Keratinocyte (primary cell): Measurements from ENCODE around the gene SH3BP1. TPM values are rescaled to one million over a fixed set of nuclear protein-coding genes. Genes with fewer than 3 reads are reported as not detected.

Experiments
- DNase-seq: peaks from one replicate; pipeline ENCODE4 v3.0.0-alpha.2; 2011; ENCODE audit warnings: low read depth, missing footprints, low spot score
- FAIRE-seq: peaks from 2 replicates; lab custom pipeline; 2011; peaks lifted over from hg19 to GRCh38; lab: Jason Lieb, UNC
- H2AFZ ChIP-seq: 2 replicates; pipeline ENCODE4 v1.6.0; 2012; ENCODE audit warnings: low read length, control low read depth, inconsistent platforms; ENCODE audit not compliant: control insufficient read depth
- H3K27ac ChIP-seq: 2 replicates; pipeline ENCODE4 v1.5.1; 2011; ENCODE audit warnings: low read length; ENCODE audit not compliant: control insufficient read depth, insufficient read depth
- H3K27me3 ChIP-seq: 3 replicates; pipeline ENCODE4 v1.6.0; 2011; ENCODE audit warnings: low read length; ENCODE audit not compliant: control insufficient read depth, insufficient read depth; ENCODE audit errors: extremely low read depth
- H3K36me3 ChIP-seq, 2 experiments: 2 replicates in 1 of 2; 3 replicates in 1 of 2; pipeline ENCODE4 v1.5.1; 2011; ENCODE audit warnings: low read length in 2 of 2, mild to moderate bottlenecking in 1 of 2; ENCODE audit not compliant: control insufficient read depth in 2 of 2, insufficient read depth in 2 of 2; ENCODE audit errors: extremely low read depth in 1 of 2
- H3K4me1 ChIP-seq: 3 replicates; pipeline ENCODE4 v1.5.1; 2011; ENCODE audit warnings: low read length; ENCODE audit not compliant: control insufficient read depth, insufficient read depth; ENCODE audit errors: extremely low read depth
- H3K4me2 ChIP-seq: 3 replicates; pipeline ENCODE4 v1.6.0; 2011; ENCODE audit warnings: low read depth, low read length; ENCODE audit not compliant: control insufficient read depth, insufficient read depth; ENCODE audit errors: extremely low read depth
- H3K4me3 ChIP-seq, 3 experiments: fragments of 200-600 bp in 1 of 3; sonication (generic) in 1 of 3; 2 replicates in 2 of 3; 3 replicates in 1 of 3; pipeline ENCODE4 v1.5.1; 2011 to 2016; ENCODE audit warnings: low read length in 3 of 3, mild to moderate bottlenecking in 3 of 3, control low read depth in 2 of 3, inconsistent platforms in 1 of 3, low read depth in 1 of 3, mixed read lengths in 1 of 3, mixed run types in 1 of 3, moderate library complexity in 1 of 3; ENCODE audit not compliant: control insufficient read depth in 2 of 3, insufficient read depth in 2 of 3; ENCODE audit errors: extremely low read depth in 1 of 3
- H3K79me2 ChIP-seq: 2 replicates; pipeline ENCODE4 v1.6.0; 2012; ENCODE audit warnings: low read length; ENCODE audit not compliant: control insufficient read depth, insufficient read depth
- H3K9ac ChIP-seq: 3 replicates; pipeline ENCODE4 v1.6.0; 2011; ENCODE audit warnings: low read length; ENCODE audit not compliant: control insufficient read depth, insufficient read depth; ENCODE audit errors: extremely low read depth
- H3K9me1 ChIP-seq: 3 replicates; pipeline ENCODE4 v1.6.0; 2011; ENCODE audit warnings: low read length; ENCODE audit not compliant: control insufficient read depth, insufficient read depth; ENCODE audit errors: extremely low read depth
- H3K9me3 ChIP-seq: 2 replicates; pipeline ENCODE4 v1.5.1; 2012; ENCODE audit warnings: low read depth, low read length; ENCODE audit not compliant: control insufficient read depth
- H4K20me1 ChIP-seq: 3 replicates; pipeline ENCODE4 v1.6.0; 2011; ENCODE audit warnings: low read length; ENCODE audit not compliant: control insufficient read depth, insufficient read depth; ENCODE audit errors: extremely low read depth
- CTCF ChIP-seq, 3 experiments: IDR thresholded peaks in 1 of 3; conservative IDR thresholded peaks in 1 of 3; optimal IDR thresholded peaks in 1 of 3; 2 replicates in 2 of 3; 3 replicates in 1 of 3; pipeline versions ENCODE3 to v1.5.1; 2011; ENCODE audit warnings: low read length in 3 of 3, mild to moderate bottlenecking in 3 of 3, moderate library complexity in 2 of 3, control low read depth in 1 of 3, inconsistent platforms in 1 of 3; ENCODE audit not compliant: insufficient read depth in 2 of 3; ENCODE audit errors: extremely low read depth in 1 of 3
- EZH2 ChIP-seq: IDR thresholded peaks from one replicate; pipeline ENCODE4 v1.6.1; 2012; ENCODE audit warnings: inconsistent platforms, mild to moderate bottlenecking, low read length, moderate library complexity
- dilution Hi-C: fragments of 300-500 bp; cut with MboI; formaldehyde crosslinking; loops from one replicate; pipeline ENCODE4 v1.7.0; 2020; ENCODE audit warnings: low sequenced_read_pairs; ENCODE audit not compliant: extremely low pct_ligation_motif_present
- polyA plus RNA-seq, 5 experiments: library from polyadenylated mRNA; depleted of rRNA in 3 of 5; stranded (reverse) in 3 of 5; stranded (forward) in 1 of 5; unstranded in 1 of 5; fragments of >200 nt; gene quantifications; 1 replicate in 1 of 5; 2 replicates in 3 of 5; 3 replicates in 1 of 5; pipeline versions ENCODE4 v1.2.1 to v1.2.3, GENCODE V29; 2011 to 2012; ENCODE audit warnings: missing spikeins in 2 of 5, low read depth in 1 of 5, low replicate concordance in 1 of 5

The SH3BP1 gene
- polyA plus RNA-seq, 1 donor (not counting 4 experiments of a cell fraction or from before 2014, with no cell fraction given), result 27.2 TPM

GRCh38 chr22:37619991-37620390 lies 19.5 kb upstream of the SH3BP1 start:
- dilution Hi-C loops, result no loop called here
- no peaks in the 10 kb centered on the region for H4K20me1 ChIP-seq
- no peak overlapping the region for H3K27ac ChIP-seq
- no peak for DNase-seq
- no peaks in the 10 kb centered on the region for H3K9me1 ChIP-seq
- no peak overlapping the region for H3K4me2 ChIP-seq
- H3K4me3 ChIP-seq, result no peak overlapping the region
- H3K4me1 ChIP-seq, result no peaks in the 10 kb centered on the region
- no peak overlapping the region for H2AFZ ChIP-seq
- FAIRE-seq, result no peak
- H3K79me2 ChIP-seq, result no peaks in the 10 kb centered on the region
- peaks cover 35% of the 10 kb centered on the region in 2 experiments for H3K36me3 ChIP-seq
- no peaks in the 10 kb centered on the region for H3K9me3 ChIP-seq
- no peak overlapping the region for H3K9ac ChIP-seq
- TF ChIP-seq CTCF (optimal IDR thresholded peaks at IDR 0.05 in 1 of 3, IDR thresholded peaks at IDR 0.05 in 1 of 3, conservative IDR thresholded peaks at IDR 0.05 in 1 of 3; ENCODE audit: extremely low read depth in 1 of 3, insufficient read depth in 2 of 3, low read length in 3 of 3) (no peak), EZH2 (no peak)
- no peaks in the 10 kb centered on the region for H3K27me3 ChIP-seq

DNA sequence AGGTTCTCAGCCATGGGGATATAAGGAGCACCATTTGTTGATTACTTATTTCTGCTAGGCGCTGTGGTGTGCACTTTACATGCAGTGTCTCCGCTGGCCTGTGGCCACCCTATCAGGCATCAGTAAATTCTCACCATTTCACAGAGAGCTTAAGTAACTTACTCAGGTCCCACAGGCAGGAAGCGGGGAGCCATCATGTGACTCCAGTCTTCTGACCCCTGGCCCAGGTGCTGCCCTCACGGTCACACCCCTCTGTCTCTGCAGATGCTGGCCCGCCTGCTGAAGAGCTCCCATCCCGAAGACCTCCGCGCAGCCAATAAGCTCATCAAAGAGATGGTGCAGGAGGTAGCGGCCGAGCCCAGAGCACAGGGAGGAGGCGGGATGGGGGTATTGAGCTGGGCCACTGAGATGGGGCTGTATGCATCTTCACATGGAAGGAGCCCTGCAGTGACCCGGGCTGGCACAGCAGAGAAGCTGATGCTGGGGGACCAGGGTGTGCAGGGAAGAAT lies 18.1 kb upstream of the SH3BP1 start:
- no peak overlapping the region for H3K27ac ChIP-seq
- no peak overlapping the region for H3K4me3 ChIP-seq

More for the DNA sequence above, 18.1 kb upstream of the SH3BP1 start:
- Histone ChIP-seq H4K20me1 (no peaks in the 10 kb centered on the region), H3K27me3 (no peaks in the 10 kb centered on the region), H2AFZ (no peak overlapping the region), H3K79me2 (no peaks in the 10 kb centered on the region), H3K4me2 (no peak overlapping the region), H3K9me3 (no peaks in the 10 kb centered on the region), H3K36me3 (peaks cover 34 to 35% of the 10 kb centered on the region in 2 experiments), H3K9ac (no peak overlapping the region), H3K4me1 (peaks cover 7% of the 10 kb centered on the region), H3K9me1 (no peaks in the 10 kb centered on the region)
- dilution Hi-C loops, result no loop called here
- no peak for FAIRE-seq
- TF ChIP-seq EZH2 (no peak), CTCF (optimal IDR thresholded peaks at IDR 0.05 in 1 of 3, IDR thresholded peaks at IDR 0.05 in 1 of 3, conservative IDR thresholded peaks at IDR 0.05 in 1 of 3; ENCODE audit: extremely low read depth in 1 of 3, insufficient read depth in 2 of 3, low read length in 3 of 3) (no peak)
- no peak for DNase-seq
